ENCODE data around the gene PPHLN1. TPM values are rescaled to one million over a fixed set of nuclear protein-coding genes. Genes with fewer than 3 reads are reported as not detected.

Gene PPHLN1
- total RNA-seq, 2 experiments from 2014 or later = 100 to 105 TPM

GRCh38 chr12:42442888-42443287 lies 116.9 kb downstream of the PPHLN1 start:
- Histone ChIP-seq H3K9me3 (ENCODE audit: control insufficient read depth in 1 of 2, insufficient read depth in 1 of 2, low read length in 2 of 2) (peaks cover 0 to 14% of the 10 kb centered on the region in 2 experiments), H3K27ac (ENCODE audit: low read depth in 1 of 2, low read length in 2 of 2) (no peak overlapping the region), H3K36me3 (ENCODE audit: insufficient read depth, low read length) (peaks cover 55% of the 10 kb centered on the region), H3K4me3 (ENCODE audit: low read length) (no peak overlapping the region), H3K4me1 (ENCODE audit: insufficient read depth, low read length) (no peaks in the 10 kb centered on the region), H3K27me3 (ENCODE audit: control insufficient read depth in 1 of 2, insufficient read depth in 2 of 2, low read length in 2 of 2) (no peaks in the 10 kb centered on the region)
- ATAC-seq (ENCODE audit: poor library complexity) (no peak), DNase-seq (no peak)
- TF ChIP-seq, protein P1, sequence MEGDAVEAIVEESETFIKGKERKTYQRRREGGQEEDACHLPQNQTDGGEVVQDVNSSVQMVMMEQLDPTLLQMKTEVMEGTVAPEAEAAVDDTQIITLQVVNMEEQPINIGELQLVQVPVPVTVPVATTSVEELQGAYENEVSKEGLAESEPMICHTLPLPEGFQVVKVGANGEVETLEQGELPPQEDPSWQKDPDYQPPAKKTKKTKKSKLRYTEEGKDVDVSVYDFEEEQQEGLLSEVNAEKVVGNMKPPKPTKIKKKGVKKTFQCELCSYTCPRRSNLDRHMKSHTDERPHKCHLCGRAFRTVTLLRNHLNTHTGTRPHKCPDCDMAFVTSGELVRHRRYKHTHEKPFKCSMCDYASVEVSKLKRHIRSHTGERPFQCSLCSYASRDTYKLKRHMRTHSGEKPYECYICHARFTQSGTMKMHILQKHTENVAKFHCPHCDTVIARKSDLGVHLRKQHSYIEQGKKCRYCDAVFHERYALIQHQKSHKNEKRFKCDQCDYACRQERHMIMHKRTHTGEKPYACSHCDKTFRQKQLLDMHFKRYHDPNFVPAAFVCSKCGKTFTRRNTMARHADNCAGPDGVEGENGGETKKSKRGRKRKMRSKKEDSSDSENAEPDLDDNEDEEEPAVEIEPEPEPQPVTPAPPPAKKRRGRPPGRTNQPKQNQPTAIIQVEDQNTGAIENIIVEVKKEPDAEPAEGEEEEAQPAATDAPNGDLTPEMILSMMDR (IDR thresholded peaks at IDR 0.05) = no peak
- Mint-ChIP-seq H3K9me3 (peaks cover 6% of the 10 kb centered on the region), H3K27me3 (no peaks in the 10 kb centered on the region), H3K4me1 (ENCODE audit: low read depth) (no peaks in the 10 kb centered on the region), H3K4me3 (no peak overlapping the region), H3K27ac (no peak overlapping the region), H3K36me3 (ENCODE audit: low read depth) (peaks cover 96% of the 10 kb centered on the region)
- CTCF ChIA-PET = no interaction called here
- POLR2A ChIA-PET = no interaction called here
- intact Hi-C loops (cut with DNase I, micrococcal nuclease) = no loop called here

DNA sequence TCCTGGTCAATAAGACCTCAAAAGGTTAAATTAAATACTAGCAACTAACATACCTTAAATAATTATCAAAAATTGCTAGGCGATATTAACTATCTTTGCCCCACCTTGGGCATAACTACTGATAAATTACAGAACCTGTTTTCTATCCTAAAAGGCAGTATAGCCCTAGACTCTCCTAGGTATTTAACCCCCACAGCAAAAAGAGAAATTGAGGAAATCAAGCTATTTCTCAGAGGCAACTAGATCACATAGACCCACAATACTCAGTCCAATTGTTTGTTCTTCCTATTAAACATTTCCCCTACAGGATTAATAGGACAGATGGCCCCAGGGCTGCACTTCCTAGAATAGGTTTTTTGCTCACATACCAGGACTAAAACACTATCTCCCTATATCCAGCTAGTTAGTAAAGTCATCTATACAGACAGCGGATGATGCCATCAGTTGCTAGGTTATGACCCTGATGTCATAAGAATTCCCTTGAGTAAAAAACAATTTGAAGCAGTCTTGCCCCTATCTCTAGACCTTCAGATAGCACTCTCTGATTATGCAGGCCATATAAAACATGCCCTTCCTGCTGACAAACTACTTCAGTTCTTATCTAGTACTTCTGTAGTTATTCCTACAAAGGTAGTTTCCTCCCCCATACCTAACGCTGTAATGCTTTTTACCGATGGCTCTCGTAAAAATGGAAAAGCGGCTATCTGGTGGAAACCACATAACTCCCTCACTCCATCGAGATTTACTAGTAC lies 118.4 kb downstream of the PPHLN1 start:
- POLR2A ChIA-PET = no interaction called here
- Mint-ChIP-seq H3K27me3 (no peaks in the 10 kb centered on the region), H3K4me1 (ENCODE audit: low read depth) (no peaks in the 10 kb centered on the region), H3K36me3 (ENCODE audit: low read depth) (peaks cover 99% of the 10 kb centered on the region), H3K9me3 (peaks cover 6% of the 10 kb centered on the region), H3K4me3 (no peak overlapping the region), H3K27ac (no peak overlapping the region)
- Histone ChIP-seq H3K9me3 (ENCODE audit: control insufficient read depth in 1 of 2, insufficient read depth in 1 of 2, low read length in 2 of 2) (peaks cover 0 to 14% of the 10 kb centered on the region in 2 experiments), H3K4me1 (ENCODE audit: insufficient read depth, low read length) (no peaks in the 10 kb centered on the region), H3K27me3 (ENCODE audit: control insufficient read depth in 1 of 2, insufficient read depth in 2 of 2, low read length in 2 of 2) (no peaks in the 10 kb centered on the region), H3K36me3 (ENCODE audit: insufficient read depth, low read length) (peaks cover 58% of the 10 kb centered on the region), H3K27ac (ENCODE audit: low read depth in 1 of 2, low read length in 2 of 2) (no peak overlapping the region), H3K4me3 (ENCODE audit: low read length) (no peak overlapping the region)
- no peak for ATAC-seq (ENCODE audit: poor library complexity)
- CTCF ChIA-PET = no interaction called here
- intact Hi-C loops (cut with DNase I, micrococcal nuclease) = no loop called here
- TF ChIP-seq, protein P1 (IDR thresholded peaks at IDR 0.05) = no peak
- no peak for DNase-seq

- DNase-seq = no peak
- POLR2A ChIA-PET = no interaction called here
- intact Hi-C loops (cut with DNase I, micrococcal nuclease) = no loop called here
- no peak overlapping the region for H3K4me3 ChIP-seq (ENCODE audit: low read length)
- CTCF ChIA-PET = no interaction called here
- no peaks in the 10 kb centered on the region for H3K4me1 ChIP-seq (ENCODE audit: insufficient read depth, low read length)
- Mint-ChIP-seq H3K9me3 (peaks cover 6% of the 10 kb centered on the region), H3K4me1 (ENCODE audit: low read depth) (no peaks in the 10 kb centered on the region), H3K27me3 (no peaks in the 10 kb centered on the region), H3K27ac (no peak overlapping the region), H3K4me3 (no peak overlapping the region), H3K36me3 (ENCODE audit: low read depth) (peaks cover 86% of the 10 kb centered on the region)
- ATAC-seq (ENCODE audit: poor library complexity) = no peak
- H3K27me3 ChIP-seq (ENCODE audit: control insufficient read depth in 1 of 2, insufficient read depth in 2 of 2, low read length in 2 of 2) = no peaks in the 10 kb centered on the region
- peaks cover 52% of the 10 kb centered on the region for H3K36me3 ChIP-seq (ENCODE audit: insufficient read depth, low read length)
- TF ChIP-seq, protein P1 (IDR thresholded peaks at IDR 0.05) = no peak
- peaks cover 0 to 14% of the 10 kb centered on the region in 2 experiments for H3K9me3 ChIP-seq (ENCODE audit: control insufficient read depth in 1 of 2, insufficient read depth in 1 of 2, low read length in 2 of 2)
- H3K27ac ChIP-seq (ENCODE audit: low read depth in 1 of 2, low read length in 2 of 2) = no peak overlapping the region
Observed at GRCh38 chr12:42445891-42446290, 119.9 kb downstream of the PPHLN1 start.

Measured in CD4-positive, alpha-beta T cell (primary cell).